Kidney (tissue), 14 donors: Measurements from ENCODE around the gene RPF1. TPM values are rescaled to one million over a fixed set of nuclear protein-coding genes. Genes with fewer than 3 reads are reported as not detected.

Source experiments
- DNase-seq, 5 donors: peaks; one replicate each; pipeline ENCODE4 v3.0.0-alpha.2; 2013 to 2020
- FAIRE-seq: peaks from 2 replicates; lab custom pipeline; 2012; peaks lifted over from hg19 to GRCh38; lab: Jason Lieb, UNC
- H3K27ac ChIP-seq, 2 donors: one replicate each; pipeline ENCODE4 v1.7.0; 2013; ENCODE audit warnings: low read depth in 2 of 2, low read length in 2 of 2, inconsistent platforms in 1 of 2
- H3K27me3 ChIP-seq: one replicate; pipeline ENCODE4 v1.7.1; 2013; ENCODE audit warnings: low read length, inconsistent platforms; ENCODE audit not compliant: control insufficient read depth, insufficient read depth
- H3K36me3 ChIP-seq, 3 donors: one replicate each; pipeline versions ENCODE4 v1.7.0 to v1.7.1; 2013; ENCODE audit warnings: low read length in 3 of 3, control low read depth in 1 of 3, inconsistent platforms in 1 of 3; ENCODE audit not compliant: insufficient read depth in 3 of 3, control insufficient read depth in 2 of 3
- H3K4me1 ChIP-seq, 3 donors: one replicate each; pipeline versions ENCODE4 v1.7.0 to v1.7.1; 2013; ENCODE audit warnings: low read length in 3 of 3, inconsistent platforms in 1 of 3, low read depth in 1 of 3; ENCODE audit not compliant: control insufficient read depth in 2 of 3, insufficient read depth in 2 of 3
- H3K4me3 ChIP-seq, 3 donors: one replicate each; pipeline versions ENCODE4 v1.7.0 to v1.8.1; 2013; ENCODE audit warnings: low read length in 3 of 3, control low read depth in 1 of 3, inconsistent platforms in 1 of 3
- H3K9ac ChIP-seq, 3 donors: one replicate each; pipeline versions ENCODE4 v1.7.0 to v1.7.1; 2013; ENCODE audit warnings: low read length in 3 of 3, control low read depth in 1 of 3, inconsistent platforms in 1 of 3
- H3K9me3 ChIP-seq, 3 donors: one replicate each; pipeline versions ENCODE4 v1.7.0 to v1.7.1; 2013; ENCODE audit warnings: low read length in 3 of 3, control low read depth in 1 of 3, inconsistent platforms in 1 of 3; ENCODE audit not compliant: control insufficient read depth in 2 of 3, insufficient read depth in 1 of 3
- intact Hi-C: fragments of 100-400 bp; cut with DNase I; formaldehyde crosslinking; loops from one replicate; pipeline ENCODE4 v1.11.1; 2022
- polyA plus RNA-seq: library from polyadenylated mRNA; stranded (reverse); fragments of 350-450 nt; fragmentation: Illumina TruSeq; extraction: RNeasy Lipid Tissue Mini Kit (QIAGEN cat#74804); gene quantifications from one replicate; pipeline ENCODE4 v1.2.3, GENCODE V29; 2014; ENCODE audit warnings: low read depth, low replicate concordance; ENCODE audit not compliant: insufficient read depth
- total RNA-seq: library from RNA; stranded (reverse); fragmentation: NEBNext Ultra II Directional; extraction: Animal tissue kit (Norgen Biotek cat#: 25700); gene quantifications from one replicate; pipeline ENCODE4 v1.2.1, GENCODE V29; 2021
- TF ChIP-seq, protein P1 (sequence below): IDR thresholded peaks from 3 replicates; pipeline ENCODE4 v1.5.1; 2012; ENCODE audit warnings: mild to moderate bottlenecking, moderate library complexity, borderline replicate concordance; ENCODE audit not compliant: insufficient read depth; ENCODE audit errors: extremely low read depth
- donor health status: control.
- donor health status: control.
- donor health status: control.
- donor health status: control.
- donor health status: control.
- donor health status: DM: yes; HTN: yes; CAD: no.
- donor health status: Normal renal cell carcinoma (clear cell type).

Gene RPF1
- total and polyA plus RNA-seq, 2 donors from 2014 or later, result 29.6 to 44.1 TPM

DNA sequence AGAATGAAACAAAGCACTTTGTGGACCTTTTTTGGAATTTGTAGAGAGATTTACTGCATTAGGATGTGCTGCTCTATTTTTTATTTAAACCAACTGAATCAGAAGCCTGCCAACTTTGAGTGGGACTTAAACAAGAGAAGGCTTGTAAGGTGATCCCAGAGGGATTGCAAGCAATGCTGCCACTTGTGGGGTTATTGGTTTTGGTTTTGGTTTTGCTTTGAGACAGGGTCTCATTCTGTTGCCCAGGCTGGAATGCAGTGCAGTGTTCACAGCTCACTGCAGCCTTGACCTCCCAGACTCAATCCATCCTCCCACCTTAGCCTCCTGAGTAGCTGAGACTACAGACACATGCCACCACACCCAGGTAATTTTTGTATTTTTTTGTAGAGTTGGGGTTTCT, 59.5 kb downstream of the RPF1 start:
- Histone ChIP-seq H3K4me1 (no peaks in the 10 kb centered on the region), H3K27me3 (no peaks in the 10 kb centered on the region), H3K9ac (no peak overlapping the region), H3K27ac (no peak overlapping the region), H3K4me3 (no peak overlapping the region), H3K9me3 (no peaks in the 10 kb centered on the region), H3K36me3 (no peaks in the 10 kb centered on the region)
- intact Hi-C loops, result no loop called here
- DNase-seq (peak in 1 of 5 donors; percentile 5), FAIRE-seq (no peak)
- TF ChIP-seq, protein P1, sequence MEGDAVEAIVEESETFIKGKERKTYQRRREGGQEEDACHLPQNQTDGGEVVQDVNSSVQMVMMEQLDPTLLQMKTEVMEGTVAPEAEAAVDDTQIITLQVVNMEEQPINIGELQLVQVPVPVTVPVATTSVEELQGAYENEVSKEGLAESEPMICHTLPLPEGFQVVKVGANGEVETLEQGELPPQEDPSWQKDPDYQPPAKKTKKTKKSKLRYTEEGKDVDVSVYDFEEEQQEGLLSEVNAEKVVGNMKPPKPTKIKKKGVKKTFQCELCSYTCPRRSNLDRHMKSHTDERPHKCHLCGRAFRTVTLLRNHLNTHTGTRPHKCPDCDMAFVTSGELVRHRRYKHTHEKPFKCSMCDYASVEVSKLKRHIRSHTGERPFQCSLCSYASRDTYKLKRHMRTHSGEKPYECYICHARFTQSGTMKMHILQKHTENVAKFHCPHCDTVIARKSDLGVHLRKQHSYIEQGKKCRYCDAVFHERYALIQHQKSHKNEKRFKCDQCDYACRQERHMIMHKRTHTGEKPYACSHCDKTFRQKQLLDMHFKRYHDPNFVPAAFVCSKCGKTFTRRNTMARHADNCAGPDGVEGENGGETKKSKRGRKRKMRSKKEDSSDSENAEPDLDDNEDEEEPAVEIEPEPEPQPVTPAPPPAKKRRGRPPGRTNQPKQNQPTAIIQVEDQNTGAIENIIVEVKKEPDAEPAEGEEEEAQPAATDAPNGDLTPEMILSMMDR, result no peak

DNA sequence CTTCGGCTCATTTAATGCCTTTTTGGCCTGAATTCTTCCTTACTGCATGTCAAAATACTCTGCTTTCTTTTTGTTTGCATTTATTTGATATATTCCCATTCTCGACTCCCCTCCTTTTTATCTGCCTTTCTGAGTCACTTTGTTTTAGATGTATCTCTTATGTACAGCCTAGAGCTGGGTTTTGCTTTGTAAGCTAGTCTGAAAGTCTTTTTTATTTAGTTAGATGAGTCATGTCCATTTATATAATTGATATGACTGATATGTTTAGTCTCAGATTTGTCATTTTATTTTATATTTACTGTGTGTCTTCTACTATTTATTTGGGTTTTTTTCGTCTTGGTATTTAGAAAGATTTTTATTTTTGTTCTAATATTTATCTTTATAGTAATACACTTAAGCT, 60.9 kb downstream of the RPF1 start:
- FAIRE-seq (no peak), DNase-seq (no peak)
- Histone ChIP-seq H3K9ac (no peak overlapping the region), H3K27me3 (no peaks in the 10 kb centered on the region), H3K9me3 (no peaks in the 10 kb centered on the region), H3K4me1 (no peaks in the 10 kb centered on the region), H3K4me3 (no peak overlapping the region), H3K27ac (no peak overlapping the region), H3K36me3 (no peaks in the 10 kb centered on the region)
- TF ChIP-seq, protein P1, result no peak
- intact Hi-C loops, result no loop called here

DNA sequence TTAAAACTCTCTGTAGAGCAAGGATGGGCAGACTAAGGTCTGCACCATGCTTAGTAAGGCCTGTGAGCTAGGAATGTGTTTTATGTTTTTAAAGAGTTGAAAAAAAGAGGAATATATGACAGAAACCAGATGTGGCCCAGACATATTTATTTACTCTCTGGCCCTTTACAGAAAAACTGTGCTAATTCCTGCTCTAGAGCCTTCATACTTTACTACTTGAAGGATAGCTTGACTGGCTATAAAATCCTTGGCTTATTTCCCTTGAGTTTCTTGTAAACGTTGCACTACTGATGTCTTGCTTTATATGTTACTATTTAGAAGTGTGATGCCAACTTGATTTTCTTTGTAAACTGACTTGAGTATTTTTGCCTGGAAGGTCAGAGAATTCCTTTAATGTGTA, 61.7 kb downstream of the RPF1 start:
- no peak overlapping the region for H3K4me3 ChIP-seq
- TF ChIP-seq, protein P1, result no peak
- intact Hi-C loops, result no loop called here
- H3K27ac ChIP-seq, result no peak overlapping the region
- no peaks in the 10 kb centered on the region for H3K9me3 ChIP-seq
- H3K4me1 ChIP-seq, result no peaks in the 10 kb centered on the region
- H3K9ac ChIP-seq, result no peak overlapping the region
- H3K27me3 ChIP-seq, result no peaks in the 10 kb centered on the region
- peak in 2 of 5 donors; percentile 43 to 75 for DNase-seq
- no peaks in the 10 kb centered on the region for H3K36me3 ChIP-seq
- FAIRE-seq, result no peak

DNA sequence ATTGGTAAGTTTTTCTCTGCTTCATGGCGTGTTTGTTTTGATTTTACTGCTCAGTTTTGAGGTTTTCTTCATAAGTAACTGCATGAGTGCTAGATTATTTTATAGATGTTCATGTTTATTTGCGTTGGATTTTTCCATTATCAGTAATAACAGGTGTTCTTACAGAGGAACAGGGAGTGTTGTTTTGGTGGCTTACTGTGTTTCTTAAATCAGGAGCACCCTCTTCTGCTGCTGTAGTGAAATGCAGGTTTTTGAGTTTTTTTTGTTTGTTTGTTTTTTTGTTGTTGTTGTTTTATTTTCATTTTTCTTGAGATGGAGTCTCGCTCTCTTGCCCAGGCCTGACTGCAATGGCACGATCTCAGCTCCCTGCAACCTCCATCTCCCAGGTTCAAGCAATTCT, 62.6 kb downstream of the RPF1 start:
- Histone ChIP-seq H3K9me3 (no peaks in the 10 kb centered on the region), H3K27me3 (no peaks in the 10 kb centered on the region), H3K4me3 (no peak overlapping the region), H3K4me1 (no peaks in the 10 kb centered on the region), H3K9ac (no peak overlapping the region), H3K27ac (no peak overlapping the region), H3K36me3 (no peaks in the 10 kb centered on the region)
- intact Hi-C loops, result no loop called here
- TF ChIP-seq, protein P1, result no peak
- DNase-seq (no peak), FAIRE-seq (peak; percentile 23)
